ENCODE results near the gene AADACL2.
"Not testable (repeated sequence)": the region's sequence is repeated elsewhere in the genome, so short reads cannot be mapped to it uniquely, and the experiment has no call there.

The AADACL2 gene, protein sequence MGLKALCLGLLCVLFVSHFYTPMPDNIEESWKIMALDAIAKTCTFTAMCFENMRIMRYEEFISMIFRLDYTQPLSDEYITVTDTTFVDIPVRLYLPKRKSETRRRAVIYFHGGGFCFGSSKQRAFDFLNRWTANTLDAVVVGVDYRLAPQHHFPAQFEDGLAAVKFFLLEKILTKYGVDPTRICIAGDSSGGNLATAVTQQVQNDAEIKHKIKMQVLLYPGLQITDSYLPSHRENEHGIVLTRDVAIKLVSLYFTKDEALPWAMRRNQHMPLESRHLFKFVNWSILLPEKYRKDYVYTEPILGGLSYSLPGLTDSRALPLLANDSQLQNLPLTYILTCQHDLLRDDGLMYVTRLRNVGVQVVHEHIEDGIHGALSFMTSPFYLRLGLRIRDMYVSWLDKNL

DNA sequence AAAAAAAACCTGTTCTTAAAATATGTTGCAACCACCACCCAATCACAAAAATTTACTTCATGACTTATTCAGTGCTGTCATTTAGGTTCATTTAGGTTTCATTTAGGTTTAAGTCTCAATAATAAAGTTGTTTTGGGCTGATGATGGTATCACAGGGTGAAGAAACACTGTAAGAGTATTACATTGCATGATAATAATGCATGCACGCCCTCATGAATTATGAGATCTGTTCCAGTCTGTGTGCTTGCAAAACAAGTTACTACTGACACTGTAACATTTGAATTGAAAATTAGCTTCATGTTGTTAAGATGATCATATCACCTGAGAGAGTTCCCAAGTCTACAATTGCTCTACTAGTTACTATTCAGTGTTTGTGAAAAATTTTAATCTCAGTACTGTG lies at the start of gene AADACL2:
Gene AADACL2 (plus strand): TSS at position 315 of the 400 bp plus-strand sequence. CDS start 109 bp downstream, outside the sequence.
- DNase-seq: no peak

GRCh38 chr3:151684094-151684493 lies 49.6 kb upstream of the AADACL2 start:
- DNase-seq: no peak

- DNase-seq: no peak
These were observed 47.5 kb upstream of the AADACL2 start for GRCh38 chr3:151686257-151686656.

- no peak for DNase-seq
These were observed 46.7 kb upstream of the AADACL2 start for GRCh38 chr3:151687076-151687475.

DNA sequence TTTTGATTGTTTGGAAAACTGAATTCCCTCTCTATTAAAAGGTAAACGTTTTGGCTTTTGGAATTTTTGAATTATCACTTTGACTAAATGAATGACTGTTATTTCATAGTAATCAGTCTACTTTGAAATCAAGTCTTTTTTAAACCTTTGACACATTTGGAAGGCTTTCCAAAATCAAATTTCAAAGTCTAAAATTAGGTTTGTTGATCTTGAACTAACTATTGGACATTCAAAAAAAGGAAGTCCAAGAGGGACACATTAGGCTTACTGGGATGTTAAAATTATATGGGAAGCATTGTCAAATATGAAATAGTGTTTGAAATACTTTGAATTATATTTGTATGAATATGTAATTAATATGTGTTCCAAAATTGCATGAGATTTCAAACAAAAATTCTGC lies 45.2 kb upstream of the AADACL2 start:
- no peak for DNase-seq

DNA sequence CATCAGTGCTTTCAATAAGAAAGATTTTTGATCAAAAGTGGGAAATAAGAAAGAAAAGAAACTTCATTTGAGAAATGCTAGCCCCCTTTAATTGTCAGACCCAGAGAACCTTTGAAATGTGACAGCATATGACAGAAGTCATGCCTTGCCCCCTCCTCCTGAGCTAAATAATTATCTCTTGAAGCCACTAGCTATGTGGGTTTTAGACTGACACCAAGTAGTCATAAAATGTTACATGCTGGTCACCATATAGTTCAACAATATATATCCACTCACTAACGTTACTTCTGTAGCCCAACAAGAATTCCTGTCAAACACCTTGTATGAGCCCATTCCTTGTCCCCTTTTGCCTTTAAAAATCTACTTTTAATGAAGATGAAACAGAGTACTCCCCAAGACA lies 43.1 kb upstream of the AADACL2 start:
- no peak for DNase-seq

- DNase-seq: no peak
These were observed 36.2 kb upstream of the AADACL2 start for GRCh38 chr3:151697496-151697895.

GRCh38 chr3:151707216-151707615 lies 26.5 kb upstream of the AADACL2 start:
- no peak for DNase-seq

DNA sequence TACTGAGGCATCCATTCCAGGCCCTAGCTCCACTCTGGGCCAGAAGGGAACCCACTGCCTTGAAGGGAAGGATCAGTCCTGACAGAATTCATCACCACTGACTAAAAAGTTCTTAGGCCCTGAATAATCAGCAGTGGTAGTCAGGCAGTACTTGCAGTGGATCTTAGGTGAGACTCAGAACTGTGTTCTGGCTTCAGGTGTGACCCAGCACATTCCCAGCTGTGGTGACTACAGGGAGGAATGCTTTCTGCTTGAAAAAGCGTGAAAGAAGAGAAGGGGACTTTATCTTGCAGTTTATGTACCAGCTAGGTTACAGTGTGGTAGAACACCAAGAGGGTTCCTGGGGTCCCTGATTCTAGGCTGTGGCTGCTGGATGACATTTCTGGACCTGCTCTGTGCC lies 24.9 kb upstream of the AADACL2 start:
- no peak for DNase-seq

DNA sequence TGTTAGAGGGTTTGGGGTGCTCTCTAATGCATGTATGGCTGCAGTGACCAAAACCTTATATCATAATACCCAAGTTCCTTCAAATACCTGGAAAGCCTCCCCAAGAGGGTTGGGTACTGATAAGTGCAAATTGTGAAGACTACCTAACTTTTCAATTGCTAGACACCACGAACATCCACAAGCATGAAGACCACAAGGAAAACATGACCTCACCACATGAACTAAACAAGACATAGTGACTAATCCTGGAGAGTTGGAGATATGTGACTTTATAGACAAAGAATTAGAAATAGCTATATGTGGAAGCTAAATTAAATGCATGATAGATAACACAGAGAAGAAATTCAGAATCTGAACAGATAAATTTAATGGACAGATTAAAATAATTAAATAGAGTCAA lies 23.9 kb upstream of the AADACL2 start:
- no peak for DNase-seq

DNA sequence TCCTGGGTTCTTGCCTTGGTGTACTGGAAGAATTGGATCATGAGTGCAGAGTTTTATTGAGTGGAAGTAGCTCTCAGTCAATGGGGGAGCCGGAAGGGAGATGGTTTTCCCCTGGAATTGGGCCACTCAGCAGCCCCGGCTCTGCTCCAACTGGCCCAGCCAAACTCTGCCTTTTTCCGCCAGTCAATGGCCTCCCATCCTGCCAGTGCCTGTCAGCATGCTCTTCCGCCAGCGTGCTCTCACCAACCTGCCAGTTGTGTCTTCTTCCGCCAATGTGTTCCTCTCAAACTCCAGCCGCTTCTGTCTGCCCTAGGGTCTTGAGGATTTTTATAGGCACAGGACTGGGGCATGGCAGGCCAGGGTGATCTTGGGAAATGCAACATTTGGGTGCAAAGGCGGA lies 12.4 kb upstream of the AADACL2 start:
- no peak for DNase-seq

- DNase-seq: no peak
These were observed 10.9 kb upstream of the AADACL2 start for GRCh38 chr3:151722856-151723255.

GRCh38 chr3:151724576-151725562 lies 8.9 kb upstream of the AADACL2 start:
- no peak for DNase-seq

DNA sequence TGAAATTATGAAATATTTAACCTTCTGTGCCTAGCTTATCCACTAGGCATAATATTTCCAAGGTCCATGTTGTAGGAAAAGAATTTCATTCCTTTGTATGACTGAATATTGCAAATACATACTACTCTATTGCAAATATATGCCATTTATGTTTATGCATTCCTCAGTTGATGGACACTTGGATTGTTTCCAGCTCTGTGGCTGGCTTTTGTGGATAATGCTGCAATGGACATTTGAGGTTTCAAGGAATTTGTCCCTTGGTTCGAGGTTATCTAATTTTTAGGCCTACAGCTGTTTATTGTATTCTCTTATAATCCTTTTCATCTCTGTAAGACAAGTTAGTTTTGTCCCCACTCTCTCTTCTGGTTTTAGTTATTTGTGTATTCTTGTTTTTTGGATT lies 7.7 kb upstream of the AADACL2 start:
- no peak for DNase-seq

- no peak for DNase-seq
These were observed 866 bp upstream of the AADACL2 start for GRCh38 chr3:151732861-151733260.

GRCh38 chr3:151740581-151740980 lies 6.9 kb downstream of the AADACL2 start:
- DNase-seq: no peak

DNA sequence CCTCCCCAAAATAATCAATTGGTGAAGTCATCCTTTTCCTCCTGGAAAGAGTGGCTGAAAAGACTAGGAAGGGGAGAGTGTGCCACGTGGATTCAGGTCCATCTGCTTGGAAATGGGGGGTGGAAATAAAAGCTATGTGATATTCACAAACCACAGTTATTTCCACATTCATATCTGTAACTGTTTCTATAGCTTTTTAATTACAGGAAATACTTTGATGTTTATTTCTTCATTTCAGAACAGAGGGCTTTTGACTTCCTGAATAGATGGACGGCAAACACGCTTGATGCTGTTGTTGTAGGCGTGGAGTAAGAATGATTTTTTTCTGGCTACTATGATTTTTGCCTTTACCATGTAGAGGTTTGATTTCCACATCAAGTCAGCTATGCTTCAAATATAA lies 10.1 kb downstream of the AADACL2 start:
- DNase-seq: no peak

- DNase-seq: no peak
These were observed 16.5 kb downstream of the AADACL2 start for GRCh38 chr3:151750181-151750580.

DNA sequence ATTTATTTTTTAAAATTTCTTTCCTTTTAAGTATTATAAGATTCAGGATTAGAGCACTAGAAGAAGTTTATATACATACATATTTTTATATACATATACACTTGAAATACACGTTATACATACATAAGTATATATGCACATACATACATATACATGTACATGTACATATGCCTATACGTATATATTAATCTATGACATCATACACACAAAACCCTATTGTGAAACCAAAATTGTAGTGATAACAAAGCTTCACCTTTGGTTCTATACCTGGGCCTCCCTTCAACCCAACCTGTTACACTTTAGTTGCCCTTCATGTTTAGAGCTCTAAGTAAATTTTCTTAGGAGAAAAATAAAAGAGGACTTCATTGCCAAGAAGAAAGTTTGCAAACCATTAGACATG lies 17.0 kb downstream of the AADACL2 start:
- no peak for DNase-seq

DNA sequence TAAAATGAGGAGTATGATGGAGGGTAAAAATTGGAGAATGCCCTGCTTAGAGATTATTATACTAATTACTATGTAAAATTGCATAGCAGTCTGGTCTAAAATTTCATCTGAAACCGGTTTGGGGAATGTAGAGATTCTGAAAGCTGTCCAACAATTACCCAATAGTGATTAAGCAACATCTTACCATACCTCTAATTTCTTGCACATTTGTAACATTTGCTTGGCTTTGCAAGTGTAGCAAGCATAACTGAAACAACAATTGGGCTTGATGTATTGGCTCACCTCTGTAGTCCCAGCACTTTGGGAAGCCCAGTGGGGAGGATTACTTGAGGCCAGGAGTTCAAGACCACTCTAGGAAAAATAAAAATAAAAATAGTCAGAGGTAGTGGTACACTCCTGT lies 17.4 kb downstream of the AADACL2 start:
- DNase-seq: no peak

DNA sequence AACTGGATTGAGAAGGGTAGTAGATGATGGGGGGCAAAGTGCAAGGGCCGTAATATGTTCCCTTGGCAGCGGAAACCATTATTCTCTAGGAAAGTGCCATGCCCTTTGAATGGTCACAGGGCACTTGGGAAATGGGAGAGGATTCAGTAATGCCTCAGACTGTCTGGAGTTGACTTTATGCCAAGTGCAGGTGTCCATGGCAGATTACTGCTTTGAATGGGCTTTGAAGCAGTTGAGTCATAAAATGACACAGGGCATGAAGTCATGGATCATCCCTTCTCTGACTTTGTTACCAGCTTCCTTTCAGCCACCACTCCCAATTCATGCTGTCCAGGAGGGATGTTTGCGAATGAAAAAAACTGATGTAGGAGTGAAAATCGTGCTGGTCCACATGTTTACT lies 20.1 kb downstream of the AADACL2 start:
- DNase-seq: no peak

DNA sequence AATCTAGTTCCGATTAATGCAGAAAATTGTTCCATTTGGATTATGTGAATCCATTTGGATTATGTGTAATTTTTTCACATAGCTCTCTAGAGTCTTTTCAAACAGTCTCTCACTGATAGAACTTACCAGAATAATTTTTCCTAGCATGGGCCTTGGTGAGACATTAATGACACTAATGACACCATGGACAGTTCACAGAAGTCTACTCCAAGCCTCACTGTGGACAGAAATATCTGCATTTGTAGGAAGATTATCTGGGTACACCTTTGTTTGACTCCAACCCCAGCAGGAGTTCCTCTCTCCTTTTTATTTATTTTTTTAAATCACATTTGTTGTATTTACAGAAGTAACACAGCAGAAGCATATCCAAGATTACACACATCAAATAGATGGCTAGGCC lies 27.9 kb downstream of the AADACL2 start:
- no peak for DNase-seq

- not testable (repeated sequence) for DNase-seq
These were observed 31.0 kb downstream of the AADACL2 start for GRCh38 chr3:151764699-151765098.

GRCh38 chr3:151765685-151766084 lies 32.0 kb downstream of the AADACL2 start:
- no peak for DNase-seq

Data from hippocampal formation (tissue), 2 donors.